ENCODE results near the gene TCAP. TPM values are rescaled to one million over a fixed set of nuclear protein-coding genes. Genes with fewer than 3 reads are reported as not detected.

Gene TCAP
- total and polyA plus RNA-seq, 2 donors from 2014 or later: 1.5 to 1.7 TPM

DNA sequence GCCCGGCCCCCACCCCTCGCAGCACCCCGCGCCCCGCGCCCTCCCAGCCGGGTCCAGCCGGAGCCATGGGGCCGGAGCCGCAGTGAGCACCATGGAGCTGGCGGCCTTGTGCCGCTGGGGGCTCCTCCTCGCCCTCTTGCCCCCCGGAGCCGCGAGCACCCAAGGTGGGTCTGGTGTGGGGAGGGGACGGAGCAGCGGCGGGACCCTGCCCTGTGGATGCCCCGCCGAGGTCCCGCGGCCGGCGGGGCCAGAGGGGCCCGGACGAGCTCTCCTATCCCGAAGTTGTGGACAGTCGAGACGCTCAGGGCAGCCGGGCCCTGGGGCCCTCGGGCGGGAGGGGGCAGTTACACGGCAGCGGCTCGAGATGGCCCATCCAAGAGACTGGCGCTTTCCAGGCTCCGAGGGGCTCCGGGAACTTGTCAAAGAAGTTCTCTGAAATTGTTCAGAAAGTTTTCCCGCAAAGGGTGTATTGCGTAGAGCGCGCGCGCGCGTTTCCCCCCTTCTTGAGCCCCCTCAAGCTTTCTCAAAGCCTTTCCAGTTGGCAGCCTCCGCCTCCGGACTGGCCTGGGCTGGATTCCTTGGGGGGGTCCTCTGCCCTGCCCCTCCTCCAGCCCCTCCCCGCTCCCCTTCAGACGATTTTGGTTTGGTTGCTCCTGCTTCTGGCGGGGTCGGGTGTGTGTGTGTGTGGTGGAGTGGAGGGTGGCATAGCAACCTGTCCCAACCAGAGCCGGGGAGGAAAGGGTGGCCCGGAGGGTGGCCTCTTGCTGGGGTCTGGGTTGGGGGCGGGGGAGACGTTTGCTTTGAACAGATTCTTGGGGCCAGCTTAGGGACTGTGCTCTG is 35.2 kb downstream of the TCAP start:
- no peak for FAIRE-seq
- intact Hi-C loops (cut with DNase I): no loop called here

GRCh38 chr17:39701012-39701783 is 36.0 kb downstream of the TCAP start:
- DNase-seq: peak in 3 of 5 donors; percentile 23 to 64 (median 44)
- TF ChIP-seq, protein P1, sequence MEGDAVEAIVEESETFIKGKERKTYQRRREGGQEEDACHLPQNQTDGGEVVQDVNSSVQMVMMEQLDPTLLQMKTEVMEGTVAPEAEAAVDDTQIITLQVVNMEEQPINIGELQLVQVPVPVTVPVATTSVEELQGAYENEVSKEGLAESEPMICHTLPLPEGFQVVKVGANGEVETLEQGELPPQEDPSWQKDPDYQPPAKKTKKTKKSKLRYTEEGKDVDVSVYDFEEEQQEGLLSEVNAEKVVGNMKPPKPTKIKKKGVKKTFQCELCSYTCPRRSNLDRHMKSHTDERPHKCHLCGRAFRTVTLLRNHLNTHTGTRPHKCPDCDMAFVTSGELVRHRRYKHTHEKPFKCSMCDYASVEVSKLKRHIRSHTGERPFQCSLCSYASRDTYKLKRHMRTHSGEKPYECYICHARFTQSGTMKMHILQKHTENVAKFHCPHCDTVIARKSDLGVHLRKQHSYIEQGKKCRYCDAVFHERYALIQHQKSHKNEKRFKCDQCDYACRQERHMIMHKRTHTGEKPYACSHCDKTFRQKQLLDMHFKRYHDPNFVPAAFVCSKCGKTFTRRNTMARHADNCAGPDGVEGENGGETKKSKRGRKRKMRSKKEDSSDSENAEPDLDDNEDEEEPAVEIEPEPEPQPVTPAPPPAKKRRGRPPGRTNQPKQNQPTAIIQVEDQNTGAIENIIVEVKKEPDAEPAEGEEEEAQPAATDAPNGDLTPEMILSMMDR (IDR thresholded peaks at IDR 0.05; ENCODE audit: borderline replicate concordance, extremely low read depth, insufficient read depth): no peak
- H3K27me3 ChIP-seq (ENCODE audit: control insufficient read depth, insufficient read depth, low read length): no peaks in the 10 kb centered on the region
- H3K9me3 ChIP-seq (ENCODE audit: control insufficient read depth in 2 of 3, insufficient read depth in 1 of 3, low read length in 3 of 3): no peaks in the 10 kb centered on the region
- peak overlapping the region; percentile 69 to 88 (median 85) for H3K4me3 ChIP-seq (ENCODE audit: low read length in 3 of 3)
- no peak for FAIRE-seq
- H3K27ac ChIP-seq (ENCODE audit: low read depth in 2 of 2, low read length in 2 of 2): peak overlapping the region; percentile 93 to 94
- H3K4me1 ChIP-seq (ENCODE audit: control insufficient read depth in 2 of 3, insufficient read depth in 2 of 3, low read depth in 1 of 3, low read length in 3 of 3): peaks cover 0 to 58% (median 49%) of the 10 kb centered on the region in 3 donors
- peak overlapping the region; percentile 54 to 70 (median 63) for H3K9ac ChIP-seq (ENCODE audit: low read length in 3 of 3)
- intact Hi-C loops (cut with DNase I): no loop called here
- no peaks in the 10 kb centered on the region for H3K36me3 ChIP-seq (ENCODE audit: control insufficient read depth in 2 of 3, insufficient read depth in 3 of 3, low read length in 3 of 3)

More for the DNA sequence above, 35.2 kb downstream of the TCAP start:
- TF ChIP-seq, protein P1 (IDR thresholded peaks at IDR 0.05; ENCODE audit: borderline replicate concordance, extremely low read depth, insufficient read depth): no peak
- H3K4me3 ChIP-seq (ENCODE audit: low read length in 3 of 3): peak overlapping the region; percentile 69 to 88 (median 85)
- peak; percentile 80 to 91 (median 85) for DNase-seq
- H3K27me3 ChIP-seq (ENCODE audit: control insufficient read depth, insufficient read depth, low read length): no peaks in the 10 kb centered on the region
- peaks cover 0 to 50% (median 49%) of the 10 kb centered on the region in 3 donors for H3K4me1 ChIP-seq (ENCODE audit: control insufficient read depth in 2 of 3, insufficient read depth in 2 of 3, low read depth in 1 of 3, low read length in 3 of 3)
- H3K36me3 ChIP-seq (ENCODE audit: control insufficient read depth in 2 of 3, insufficient read depth in 3 of 3, low read length in 3 of 3): no peaks in the 10 kb centered on the region
- peak overlapping the region; percentile 93 to 94 for H3K27ac ChIP-seq (ENCODE audit: low read depth in 2 of 2, low read length in 2 of 2)
- peak overlapping the region; percentile 54 to 80 (median 70) for H3K9ac ChIP-seq (ENCODE audit: low read length in 3 of 3)
- H3K9me3 ChIP-seq (ENCODE audit: control insufficient read depth in 2 of 3, insufficient read depth in 1 of 3, low read length in 3 of 3): no peaks in the 10 kb centered on the region

DNA sequence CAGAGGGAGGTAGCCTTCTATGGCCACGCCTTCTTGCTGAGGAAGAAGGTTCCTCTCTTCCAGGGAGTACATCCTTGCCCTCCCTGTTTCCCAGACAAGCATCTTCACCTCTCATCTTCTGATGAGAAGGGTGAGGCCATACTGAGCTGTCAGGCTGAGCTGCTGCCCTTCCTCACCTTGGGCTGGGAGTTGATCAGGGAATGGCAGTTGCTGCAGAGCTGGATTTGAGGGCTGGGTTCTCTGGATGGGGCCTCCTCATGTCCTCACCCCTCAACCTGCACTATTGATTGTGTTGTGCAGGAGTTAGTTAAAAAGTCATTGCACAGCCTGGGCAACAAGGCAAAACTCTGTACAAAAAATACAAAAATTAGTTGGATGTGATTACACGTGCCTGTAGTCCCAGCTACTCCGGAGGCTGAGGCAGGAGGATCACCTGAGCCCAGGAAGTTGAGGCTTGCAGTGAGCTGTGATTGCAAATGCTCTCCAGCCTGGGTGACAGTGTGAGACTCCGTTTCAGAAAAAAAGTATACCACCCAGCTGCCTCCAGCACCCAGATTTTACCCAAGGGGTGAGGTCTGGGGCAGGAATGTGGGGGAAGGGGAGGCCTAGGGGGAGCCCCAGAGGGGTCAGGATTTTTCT is 36.8 kb downstream of the TCAP start:
- Histone ChIP-seq H3K9ac (ENCODE audit: low read length in 3 of 3) (peak overlapping the region; percentile 54 to 70 (median 63)), H3K27ac (ENCODE audit: low read depth in 2 of 2, low read length in 2 of 2) (peak overlapping the region; percentile 93 to 94), H3K36me3 (ENCODE audit: control insufficient read depth in 2 of 3, insufficient read depth in 3 of 3, low read length in 3 of 3) (peaks cover 0 to under 1% (median under 1%) of the 10 kb centered on the region in 3 donors), H3K4me3 (ENCODE audit: low read length in 3 of 3) (peak overlapping the region; percentile 69 to 88 (median 85)), H3K27me3 (ENCODE audit: control insufficient read depth, insufficient read depth, low read length) (no peaks in the 10 kb centered on the region), H3K4me1 (ENCODE audit: control insufficient read depth in 2 of 3, insufficient read depth in 2 of 3, low read depth in 1 of 3, low read length in 3 of 3) (peaks cover 0 to 60% (median 42%) of the 10 kb centered on the region in 3 donors), H3K9me3 (ENCODE audit: control insufficient read depth in 2 of 3, insufficient read depth in 1 of 3, low read length in 3 of 3) (no peaks in the 10 kb centered on the region)
- intact Hi-C loops (cut with DNase I): no loop called here
- FAIRE-seq: no peak
- TF ChIP-seq, protein P1 (IDR thresholded peaks at IDR 0.05; ENCODE audit: borderline replicate concordance, extremely low read depth, insufficient read depth): no peak
- DNase-seq: no peak
